Measurements from ENCODE around the gene TNFRSF8. TPM values are rescaled to one million over a fixed set of nuclear protein-coding genes. Genes with fewer than 3 reads are reported as not detected.

The TNFRSF8 gene
- total RNA-seq, 1 experiment from 2014 or later: 20.8 TPM

DNA sequence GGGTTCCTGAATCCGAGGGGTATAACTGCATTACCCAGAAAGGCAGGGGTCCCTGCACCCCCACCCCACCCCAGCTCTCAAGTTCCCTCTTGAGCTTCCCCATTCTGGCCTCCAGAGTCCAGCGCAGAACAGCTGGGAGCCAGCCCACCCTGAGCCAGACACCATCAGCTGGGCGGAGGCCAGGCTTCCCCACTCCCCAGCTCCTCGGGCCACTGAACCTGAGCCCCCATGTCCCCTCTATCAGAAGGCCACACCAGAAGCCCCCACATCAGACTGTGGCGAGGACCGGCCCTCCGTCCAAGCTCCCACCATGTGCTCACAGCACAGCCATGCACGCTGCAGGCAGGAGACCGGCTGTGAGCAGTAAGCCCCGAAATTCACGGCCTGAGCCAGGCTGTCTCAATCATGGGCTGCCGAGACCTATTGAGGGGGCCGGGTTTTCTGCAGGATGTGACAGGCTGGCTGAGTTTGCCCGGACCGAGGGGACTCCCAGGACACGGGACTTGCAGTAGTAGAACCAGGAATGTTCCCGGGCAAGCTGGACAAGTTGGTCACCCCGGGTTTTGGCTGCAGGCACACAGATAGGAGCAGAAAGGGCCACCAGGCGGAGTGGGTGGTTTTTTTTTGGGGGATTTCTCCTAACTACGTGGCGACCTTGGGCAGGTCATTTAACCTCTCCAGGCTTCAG lies 78.2 kb downstream of the TNFRSF8 start:
- H3K4me1 Mint-ChIP-seq: no peaks in the 10 kb centered on the region; the same call in 1 of the 2 replicates
- CTCF ChIA-PET: interaction anchor here (1.0 to 3.2 kb wide), 2 partner anchors 16 to 55 kb away, joined by 3 to 20 read pairs; no protein-coding TSS in a partner anchor
- H3K27ac Mint-ChIP-seq: no peak overlapping the region
- peaks cover 9% of the 10 kb centered on the region; the same call in 1 of the 2 replicates for H3K36me3 Mint-ChIP-seq
- ATAC-seq: no peak
- no peak overlapping the region for H3K4me3 Mint-ChIP-seq
- no peaks in the 10 kb centered on the region for H3K27me3 Mint-ChIP-seq (ENCODE audit: low read depth)
- DNase-seq (ENCODE audit: low spot score): no peak
- POLR2A ChIA-PET: no interaction called here
- H3K9me3 Mint-ChIP-seq: no peaks in the 10 kb centered on the region
- TF ChIP-seq ATF1 (CRISPR knock-in tag; IDR thresholded peaks at IDR 0.05): no peak
- no peak for TF ChIP-seq HMGA2 (CRISPR knock-in tag; IDR thresholded peaks at IDR 0.05)
- TF ChIP-seq, protein P1, sequence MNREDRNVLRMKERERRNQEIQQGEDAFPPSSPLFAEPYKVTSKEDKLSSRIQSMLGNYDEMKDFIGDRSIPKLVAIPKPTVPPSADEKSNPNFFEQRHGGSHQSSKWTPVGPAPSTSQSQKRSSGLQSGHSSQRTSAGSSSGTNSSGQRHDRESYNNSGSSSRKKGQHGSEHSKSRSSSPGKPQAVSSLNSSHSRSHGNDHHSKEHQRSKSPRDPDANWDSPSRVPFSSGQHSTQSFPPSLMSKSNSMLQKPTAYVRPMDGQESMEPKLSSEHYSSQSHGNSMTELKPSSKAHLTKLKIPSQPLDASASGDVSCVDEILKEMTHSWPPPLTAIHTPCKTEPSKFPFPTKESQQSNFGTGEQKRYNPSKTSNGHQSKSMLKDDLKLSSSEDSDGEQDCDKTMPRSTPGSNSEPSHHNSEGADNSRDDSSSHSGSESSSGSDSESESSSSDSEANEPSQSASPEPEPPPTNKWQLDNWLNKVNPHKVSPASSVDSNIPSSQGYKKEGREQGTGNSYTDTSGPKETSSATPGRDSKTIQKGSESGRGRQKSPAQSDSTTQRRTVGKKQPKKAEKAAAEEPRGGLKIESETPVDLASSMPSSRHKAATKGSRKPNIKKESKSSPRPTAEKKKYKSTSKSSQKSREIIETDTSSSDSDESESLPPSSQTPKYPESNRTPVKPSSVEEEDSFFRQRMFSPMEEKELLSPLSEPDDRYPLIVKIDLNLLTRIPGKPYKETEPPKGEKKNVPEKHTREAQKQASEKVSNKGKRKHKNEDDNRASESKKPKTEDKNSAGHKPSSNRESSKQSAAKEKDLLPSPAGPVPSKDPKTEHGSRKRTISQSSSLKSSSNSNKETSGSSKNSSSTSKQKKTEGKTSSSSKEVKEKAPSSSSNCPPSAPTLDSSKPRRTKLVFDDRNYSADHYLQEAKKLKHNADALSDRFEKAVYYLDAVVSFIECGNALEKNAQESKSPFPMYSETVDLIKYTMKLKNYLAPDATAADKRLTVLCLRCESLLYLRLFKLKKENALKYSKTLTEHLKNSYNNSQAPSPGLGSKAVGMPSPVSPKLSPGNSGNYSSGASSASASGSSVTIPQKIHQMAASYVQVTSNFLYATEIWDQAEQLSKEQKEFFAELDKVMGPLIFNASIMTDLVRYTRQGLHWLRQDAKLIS (CRISPR knock-in tag; IDR thresholded peaks at IDR 0.05; ENCODE audit: borderline replicate concordance): no peak
- TF ChIP-seq, protein P2, sequence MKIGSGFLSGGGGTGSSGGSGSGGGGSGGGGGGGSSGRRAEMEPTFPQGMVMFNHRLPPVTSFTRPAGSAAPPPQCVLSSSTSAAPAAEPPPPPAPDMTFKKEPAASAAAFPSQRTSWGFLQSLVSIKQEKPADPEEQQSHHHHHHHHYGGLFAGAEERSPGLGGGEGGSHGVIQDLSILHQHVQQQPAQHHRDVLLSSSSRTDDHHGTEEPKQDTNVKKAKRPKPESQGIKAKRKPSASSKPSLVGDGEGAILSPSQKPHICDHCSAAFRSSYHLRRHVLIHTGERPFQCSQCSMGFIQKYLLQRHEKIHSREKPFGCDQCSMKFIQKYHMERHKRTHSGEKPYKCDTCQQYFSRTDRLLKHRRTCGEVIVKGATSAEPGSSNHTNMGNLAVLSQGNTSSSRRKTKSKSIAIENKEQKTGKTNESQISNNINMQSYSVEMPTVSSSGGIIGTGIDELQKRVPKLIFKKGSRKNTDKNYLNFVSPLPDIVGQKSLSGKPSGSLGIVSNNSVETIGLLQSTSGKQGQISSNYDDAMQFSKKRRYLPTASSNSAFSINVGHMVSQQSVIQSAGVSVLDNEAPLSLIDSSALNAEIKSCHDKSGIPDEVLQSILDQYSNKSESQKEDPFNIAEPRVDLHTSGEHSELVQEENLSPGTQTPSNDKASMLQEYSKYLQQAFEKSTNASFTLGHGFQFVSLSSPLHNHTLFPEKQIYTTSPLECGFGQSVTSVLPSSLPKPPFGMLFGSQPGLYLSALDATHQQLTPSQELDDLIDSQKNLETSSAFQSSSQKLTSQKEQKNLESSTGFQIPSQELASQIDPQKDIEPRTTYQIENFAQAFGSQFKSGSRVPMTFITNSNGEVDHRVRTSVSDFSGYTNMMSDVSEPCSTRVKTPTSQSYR (CRISPR knock-in tag; IDR thresholded peaks at IDR 0.05): no peak
- TF ChIP-seq EMX1 (CRISPR knock-in tag; IDR thresholded peaks at IDR 0.05): no peak
- TF ChIP-seq TCF7 (CRISPR knock-in tag; IDR thresholded peaks at IDR 0.05; ENCODE audit: low read depth): no peak
- TF ChIP-seq FOXP1 (CRISPR knock-in tag; IDR thresholded peaks at IDR 0.05; ENCODE audit: borderline replicate concordance): no peak
- TF ChIP-seq, protein P3, sequence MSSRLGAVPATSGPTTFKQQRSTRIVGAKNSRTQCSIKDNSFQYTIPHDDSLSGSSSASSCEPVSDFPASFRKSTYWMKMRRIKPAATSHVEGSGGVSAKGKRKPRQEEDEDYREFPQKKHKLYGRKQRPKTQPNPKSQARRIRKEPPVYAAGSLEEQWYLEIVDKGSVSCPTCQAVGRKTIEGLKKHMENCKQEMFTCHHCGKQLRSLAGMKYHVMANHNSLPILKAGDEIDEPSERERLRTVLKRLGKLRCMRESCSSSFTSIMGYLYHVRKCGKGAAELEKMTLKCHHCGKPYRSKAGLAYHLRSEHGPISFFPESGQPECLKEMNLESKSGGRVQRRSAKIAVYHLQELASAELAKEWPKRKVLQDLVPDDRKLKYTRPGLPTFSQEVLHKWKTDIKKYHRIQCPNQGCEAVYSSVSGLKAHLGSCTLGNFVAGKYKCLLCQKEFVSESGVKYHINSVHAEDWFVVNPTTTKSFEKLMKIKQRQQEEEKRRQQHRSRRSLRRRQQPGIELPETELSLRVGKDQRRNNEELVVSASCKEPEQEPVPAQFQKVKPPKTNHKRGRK (CRISPR knock-in tag; IDR thresholded peaks at IDR 0.05; ENCODE audit: borderline replicate concordance): no peak
- TF ChIP-seq ZNF121 (CRISPR knock-in tag; IDR thresholded peaks at IDR 0.05): no peak
- no peak for TF ChIP-seq OVOL2 (CRISPR knock-in tag; IDR thresholded peaks at IDR 0.05; ENCODE audit: borderline replicate concordance)
- TF ChIP-seq, protein P4, sequence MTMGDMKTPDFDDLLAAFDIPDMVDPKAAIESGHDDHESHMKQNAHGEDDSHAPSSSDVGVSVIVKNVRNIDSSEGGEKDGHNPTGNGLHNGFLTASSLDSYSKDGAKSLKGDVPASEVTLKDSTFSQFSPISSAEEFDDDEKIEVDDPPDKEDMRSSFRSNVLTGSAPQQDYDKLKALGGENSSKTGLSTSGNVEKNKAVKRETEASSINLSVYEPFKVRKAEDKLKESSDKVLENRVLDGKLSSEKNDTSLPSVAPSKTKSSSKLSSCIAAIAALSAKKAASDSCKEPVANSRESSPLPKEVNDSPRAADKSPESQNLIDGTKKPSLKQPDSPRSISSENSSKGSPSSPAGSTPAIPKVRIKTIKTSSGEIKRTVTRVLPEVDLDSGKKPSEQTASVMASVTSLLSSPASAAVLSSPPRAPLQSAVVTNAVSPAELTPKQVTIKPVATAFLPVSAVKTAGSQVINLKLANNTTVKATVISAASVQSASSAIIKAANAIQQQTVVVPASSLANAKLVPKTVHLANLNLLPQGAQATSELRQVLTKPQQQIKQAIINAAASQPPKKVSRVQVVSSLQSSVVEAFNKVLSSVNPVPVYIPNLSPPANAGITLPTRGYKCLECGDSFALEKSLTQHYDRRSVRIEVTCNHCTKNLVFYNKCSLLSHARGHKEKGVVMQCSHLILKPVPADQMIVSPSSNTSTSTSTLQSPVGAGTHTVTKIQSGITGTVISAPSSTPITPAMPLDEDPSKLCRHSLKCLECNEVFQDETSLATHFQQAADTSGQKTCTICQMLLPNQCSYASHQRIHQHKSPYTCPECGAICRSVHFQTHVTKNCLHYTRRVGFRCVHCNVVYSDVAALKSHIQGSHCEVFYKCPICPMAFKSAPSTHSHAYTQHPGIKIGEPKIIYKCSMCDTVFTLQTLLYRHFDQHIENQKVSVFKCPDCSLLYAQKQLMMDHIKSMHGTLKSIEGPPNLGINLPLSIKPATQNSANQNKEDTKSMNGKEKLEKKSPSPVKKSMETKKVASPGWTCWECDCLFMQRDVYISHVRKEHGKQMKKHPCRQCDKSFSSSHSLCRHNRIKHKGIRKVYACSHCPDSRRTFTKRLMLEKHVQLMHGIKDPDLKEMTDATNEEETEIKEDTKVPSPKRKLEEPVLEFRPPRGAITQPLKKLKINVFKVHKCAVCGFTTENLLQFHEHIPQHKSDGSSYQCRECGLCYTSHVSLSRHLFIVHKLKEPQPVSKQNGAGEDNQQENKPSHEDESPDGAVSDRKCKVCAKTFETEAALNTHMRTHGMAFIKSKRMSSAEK (CRISPR knock-in tag; IDR thresholded peaks at IDR 0.05; ENCODE audit: borderline replicate concordance): no peak
- no peak for TF ChIP-seq ZNF219 (CRISPR knock-in tag; IDR thresholded peaks at IDR 0.05; ENCODE audit: borderline replicate concordance)
- TF ChIP-seq, protein P5, sequence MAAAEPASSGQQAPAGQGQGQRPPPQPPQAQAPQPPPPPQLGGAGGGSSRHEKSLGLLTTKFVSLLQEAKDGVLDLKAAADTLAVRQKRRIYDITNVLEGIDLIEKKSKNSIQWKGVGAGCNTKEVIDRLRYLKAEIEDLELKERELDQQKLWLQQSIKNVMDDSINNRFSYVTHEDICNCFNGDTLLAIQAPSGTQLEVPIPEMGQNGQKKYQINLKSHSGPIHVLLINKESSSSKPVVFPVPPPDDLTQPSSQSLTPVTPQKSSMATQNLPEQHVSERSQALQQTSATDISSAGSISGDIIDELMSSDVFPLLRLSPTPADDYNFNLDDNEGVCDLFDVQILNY (CRISPR knock-in tag; IDR thresholded peaks at IDR 0.05): no peak
- TF ChIP-seq, protein P6, sequence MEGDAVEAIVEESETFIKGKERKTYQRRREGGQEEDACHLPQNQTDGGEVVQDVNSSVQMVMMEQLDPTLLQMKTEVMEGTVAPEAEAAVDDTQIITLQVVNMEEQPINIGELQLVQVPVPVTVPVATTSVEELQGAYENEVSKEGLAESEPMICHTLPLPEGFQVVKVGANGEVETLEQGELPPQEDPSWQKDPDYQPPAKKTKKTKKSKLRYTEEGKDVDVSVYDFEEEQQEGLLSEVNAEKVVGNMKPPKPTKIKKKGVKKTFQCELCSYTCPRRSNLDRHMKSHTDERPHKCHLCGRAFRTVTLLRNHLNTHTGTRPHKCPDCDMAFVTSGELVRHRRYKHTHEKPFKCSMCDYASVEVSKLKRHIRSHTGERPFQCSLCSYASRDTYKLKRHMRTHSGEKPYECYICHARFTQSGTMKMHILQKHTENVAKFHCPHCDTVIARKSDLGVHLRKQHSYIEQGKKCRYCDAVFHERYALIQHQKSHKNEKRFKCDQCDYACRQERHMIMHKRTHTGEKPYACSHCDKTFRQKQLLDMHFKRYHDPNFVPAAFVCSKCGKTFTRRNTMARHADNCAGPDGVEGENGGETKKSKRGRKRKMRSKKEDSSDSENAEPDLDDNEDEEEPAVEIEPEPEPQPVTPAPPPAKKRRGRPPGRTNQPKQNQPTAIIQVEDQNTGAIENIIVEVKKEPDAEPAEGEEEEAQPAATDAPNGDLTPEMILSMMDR (IDR thresholded peaks at IDR 0.05): no peak
- TF ChIP-seq CREM (CRISPR knock-in tag; IDR thresholded peaks at IDR 0.05): no peak
- no peak for TF ChIP-seq MYBL2 (CRISPR knock-in tag; IDR thresholded peaks at IDR 0.05)
- TF ChIP-seq, protein P7, sequence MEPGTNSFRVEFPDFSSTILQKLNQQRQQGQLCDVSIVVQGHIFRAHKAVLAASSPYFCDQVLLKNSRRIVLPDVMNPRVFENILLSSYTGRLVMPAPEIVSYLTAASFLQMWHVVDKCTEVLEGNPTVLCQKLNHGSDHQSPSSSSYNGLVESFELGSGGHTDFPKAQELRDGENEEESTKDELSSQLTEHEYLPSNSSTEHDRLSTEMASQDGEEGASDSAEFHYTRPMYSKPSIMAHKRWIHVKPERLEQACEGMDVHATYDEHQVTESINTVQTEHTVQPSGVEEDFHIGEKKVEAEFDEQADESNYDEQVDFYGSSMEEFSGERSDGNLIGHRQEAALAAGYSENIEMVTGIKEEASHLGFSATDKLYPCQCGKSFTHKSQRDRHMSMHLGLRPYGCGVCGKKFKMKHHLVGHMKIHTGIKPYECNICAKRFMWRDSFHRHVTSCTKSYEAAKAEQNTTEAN (CRISPR knock-in tag; IDR thresholded peaks at IDR 0.05): no peak
- TF ChIP-seq, protein P8, sequence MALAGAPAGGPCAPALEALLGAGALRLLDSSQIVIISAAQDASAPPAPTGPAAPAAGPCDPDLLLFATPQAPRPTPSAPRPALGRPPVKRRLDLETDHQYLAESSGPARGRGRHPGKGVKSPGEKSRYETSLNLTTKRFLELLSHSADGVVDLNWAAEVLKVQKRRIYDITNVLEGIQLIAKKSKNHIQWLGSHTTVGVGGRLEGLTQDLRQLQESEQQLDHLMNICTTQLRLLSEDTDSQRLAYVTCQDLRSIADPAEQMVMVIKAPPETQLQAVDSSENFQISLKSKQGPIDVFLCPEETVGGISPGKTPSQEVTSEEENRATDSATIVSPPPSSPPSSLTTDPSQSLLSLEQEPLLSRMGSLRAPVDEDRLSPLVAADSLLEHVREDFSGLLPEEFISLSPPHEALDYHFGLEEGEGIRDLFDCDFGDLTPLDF (CRISPR knock-in tag; IDR thresholded peaks at IDR 0.05): no peak
- no peak for TF ChIP-seq JUN (CRISPR knock-in tag; IDR thresholded peaks at IDR 0.05)
